HG03135 (cell line): ENCODE results near the gene SULF2.

Experiments
- ATAC-seq: cut with Tn5 transposase; IDR thresholded peaks from one replicate; pipeline ENCODE4 v1.9.1; 2021; ENCODE audit warnings: mild to moderate bottlenecking, moderate library complexity; ENCODE audit not compliant: unreplicated experiment

Gene SULF2

GRCh38 chr20:47740862-47741184 is 44.5 kb downstream of the SULF2 start:
- no peak for ATAC-seq

GRCh38 chr20:47740121-47740861 is 45.0 kb downstream of the SULF2 start:
- ATAC-seq: no peak

DNA sequence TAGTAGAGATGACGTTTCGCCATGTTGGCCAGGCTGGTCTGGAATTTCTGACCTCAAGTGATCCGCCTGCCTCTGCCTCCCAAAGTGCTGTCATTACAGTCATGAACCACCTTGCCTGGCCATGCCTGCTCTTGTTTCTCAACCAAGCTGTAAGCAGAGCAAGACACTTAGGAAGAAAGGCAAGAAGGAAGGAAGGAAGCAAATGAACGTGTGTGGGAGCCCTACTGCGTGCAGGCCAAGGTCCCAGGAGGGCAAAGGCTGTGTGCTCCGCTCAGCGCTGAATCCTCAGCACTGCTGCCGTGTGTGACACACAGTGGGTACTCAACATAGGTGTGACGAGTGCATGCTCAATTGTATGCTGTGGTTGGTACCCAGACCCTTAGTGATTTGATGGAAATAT is 47.4 kb downstream of the SULF2 start:
- ATAC-seq: no peak

GRCh38 chr20:47736570-47737152 is 48.6 kb downstream of the SULF2 start:
- ATAC-seq: no peak

- no peak for ATAC-seq
Observed at GRCh38 chr20:47735412-47736400, 49.6 kb downstream of the SULF2 start.

- no peak for ATAC-seq
Observed at GRCh38 chr20:47734870-47735269, 50.4 kb downstream of the SULF2 start.

DNA sequence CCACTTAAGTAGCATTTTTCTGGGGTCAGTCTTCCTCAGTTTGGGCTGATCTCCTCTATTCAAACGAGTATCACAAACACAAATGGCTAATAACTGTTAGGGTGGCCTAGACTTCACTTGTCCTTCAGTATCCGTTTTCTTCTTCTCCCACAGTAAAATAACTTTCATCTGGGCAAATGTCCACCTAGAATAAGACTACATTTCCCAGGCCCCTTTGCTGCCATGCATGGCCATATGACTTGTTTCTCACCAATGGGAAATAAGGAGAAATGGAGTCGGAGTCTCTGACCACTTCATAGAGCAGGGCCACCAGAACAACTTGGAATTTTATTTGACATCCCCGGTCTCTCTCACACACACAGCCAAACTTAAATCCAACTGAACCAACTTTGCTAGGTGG is 51.4 kb downstream of the SULF2 start:
- ATAC-seq: no peak

DNA sequence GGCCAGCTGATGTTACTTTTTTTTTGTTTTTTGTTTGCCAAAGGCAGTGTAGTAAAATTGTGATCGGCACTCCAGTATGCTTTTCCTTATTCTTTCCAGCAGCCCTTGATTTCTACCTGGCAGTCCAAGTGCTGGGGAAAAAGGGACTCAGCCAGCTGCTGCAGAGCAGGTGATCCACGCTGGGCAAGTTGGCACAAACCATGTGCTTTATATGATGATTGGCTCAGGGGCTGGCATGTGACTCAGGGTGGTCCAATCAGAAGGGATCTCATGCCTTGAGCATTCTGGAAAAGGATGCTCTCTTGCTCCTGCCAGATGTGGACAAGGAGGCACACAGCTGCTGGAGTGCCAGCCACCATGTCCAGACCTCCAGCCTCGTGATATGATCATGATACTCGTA is 54.5 kb downstream of the SULF2 start:
- ATAC-seq: no peak

DNA sequence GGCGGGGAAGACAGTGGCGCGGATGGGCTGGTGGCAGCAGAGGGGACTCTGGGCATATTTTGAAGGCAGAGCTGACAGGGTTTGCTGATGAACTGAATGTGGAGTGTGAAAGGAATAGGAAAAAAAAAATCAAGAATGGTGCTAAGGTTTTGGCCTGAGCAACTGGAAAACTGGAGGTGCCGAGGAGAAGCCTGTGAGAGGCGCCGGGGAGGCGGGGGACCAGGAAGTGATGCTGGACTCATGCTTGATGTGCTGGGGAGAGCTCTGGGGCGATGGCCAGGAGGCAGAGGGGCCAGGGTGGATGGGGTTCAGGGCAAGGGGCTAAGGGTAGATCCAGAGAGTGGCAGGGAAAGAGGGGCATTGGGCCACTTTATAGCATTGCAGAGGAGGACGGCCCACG is 55.8 kb downstream of the SULF2 start:
- ATAC-seq: no peak

GRCh38 chr20:47727909-47728361 is 57.3 kb downstream of the SULF2 start:
- ATAC-seq: peak; percentile 12

GRCh38 chr20:47727170-47727880 is 58.0 kb downstream of the SULF2 start:
- ATAC-seq: peak; percentile 59

DNA sequence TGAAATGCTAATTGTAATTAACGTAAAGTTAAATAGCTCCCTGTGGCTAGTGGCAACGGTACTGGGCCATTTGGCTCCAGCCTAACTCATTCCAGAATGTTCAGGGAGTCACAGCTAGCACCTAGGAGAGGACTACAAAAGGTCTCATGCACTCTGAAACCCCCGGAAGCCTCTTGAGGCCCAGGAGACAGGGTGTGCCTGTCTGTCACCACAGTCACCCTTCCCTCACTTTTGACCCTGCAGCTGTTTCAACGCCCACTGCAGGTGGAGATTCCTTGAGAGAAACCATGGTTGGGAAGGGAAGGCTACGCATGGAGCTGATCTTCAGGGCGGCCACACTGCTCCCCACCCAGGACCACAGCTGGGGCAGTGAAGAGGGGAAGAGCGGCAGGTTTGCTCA is 58.6 kb downstream of the SULF2 start:
- no peak for ATAC-seq

- ATAC-seq: peak; percentile 54
Observed at GRCh38 chr20:47725248-47725973, 59.9 kb downstream of the SULF2 start.

DNA sequence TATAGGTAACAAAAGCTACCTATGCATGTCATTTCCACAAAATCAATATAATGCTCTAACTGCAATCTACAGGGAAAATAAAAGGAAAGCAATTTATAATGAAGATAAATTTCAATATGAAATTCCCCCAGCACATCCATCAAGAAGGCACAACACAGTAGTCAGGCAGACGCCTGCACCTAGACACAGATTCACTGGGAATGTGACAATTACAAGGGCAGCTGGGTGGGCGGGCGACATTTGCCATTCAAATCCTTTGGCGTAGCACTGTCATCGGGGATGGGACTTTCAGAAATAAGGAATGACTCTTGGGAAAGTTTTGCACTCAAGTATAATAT is 60.4 kb downstream of the SULF2 start:
- no peak for ATAC-seq

GRCh38 chr20:47724396-47724795 is 60.9 kb downstream of the SULF2 start:
- no peak for ATAC-seq

GRCh38 chr20:47723322-47723721 is 62.0 kb downstream of the SULF2 start:
- ATAC-seq: no peak

DNA sequence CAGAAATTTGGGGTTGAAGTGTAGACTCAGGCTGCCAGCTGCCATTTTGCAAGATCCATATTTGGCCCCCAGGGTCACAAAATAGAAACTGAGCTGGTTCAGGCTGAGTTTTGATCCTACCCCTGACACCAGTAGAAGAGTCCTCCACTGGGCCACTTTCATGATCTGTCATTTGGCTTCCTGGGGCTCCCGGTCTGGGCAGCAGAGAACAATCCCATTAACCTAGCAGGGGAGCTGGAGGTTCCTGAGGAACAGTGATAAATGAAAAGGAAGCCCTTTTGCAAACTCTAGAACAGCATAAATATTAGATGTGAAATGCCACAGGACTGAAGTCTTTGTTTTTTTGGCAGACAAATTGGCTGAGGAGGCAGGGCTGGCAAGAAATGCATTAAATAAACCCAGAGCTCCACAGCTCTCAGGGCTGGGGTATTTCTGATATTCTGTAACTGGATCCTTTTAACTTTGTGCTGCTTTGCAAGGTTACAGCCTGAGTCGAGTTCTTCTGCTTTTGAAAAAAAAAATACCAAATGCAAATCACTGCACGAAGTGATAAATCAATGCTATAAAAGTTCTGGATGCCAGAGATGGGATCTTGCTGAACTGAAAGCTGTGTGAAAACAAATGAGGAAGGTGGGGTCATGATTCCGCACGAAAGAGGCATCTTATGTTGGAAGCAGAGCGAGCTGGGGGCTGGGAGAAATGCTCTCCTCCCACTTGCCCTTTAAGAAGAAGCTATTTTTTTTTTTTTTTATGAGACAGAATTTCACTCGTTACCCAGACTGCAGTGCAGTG is 64.4 kb downstream of the SULF2 start:
- ATAC-seq: no peak

DNA sequence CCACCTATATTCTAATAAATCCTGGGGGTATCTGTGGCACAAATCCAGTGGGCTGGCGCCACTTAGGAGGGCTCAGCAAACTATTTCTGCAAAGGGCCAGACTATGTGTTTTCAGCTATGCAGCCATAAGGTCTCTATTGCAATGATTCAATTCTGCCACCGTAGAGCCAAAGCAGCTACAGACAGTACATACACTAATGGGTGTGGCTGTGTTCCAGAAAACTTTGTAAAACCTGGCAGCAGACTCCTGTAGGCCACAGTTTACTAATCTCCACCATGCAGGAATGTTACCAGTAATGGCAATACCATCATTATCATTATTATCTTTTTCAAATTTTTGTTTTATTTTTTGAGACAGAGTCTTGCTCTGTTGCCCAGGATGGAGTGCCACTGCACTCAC is 65.7 kb downstream of the SULF2 start:
- no peak for ATAC-seq

- ATAC-seq: no peak
Observed at GRCh38 chr20:47719211-47719610, 66.1 kb downstream of the SULF2 start.

DNA sequence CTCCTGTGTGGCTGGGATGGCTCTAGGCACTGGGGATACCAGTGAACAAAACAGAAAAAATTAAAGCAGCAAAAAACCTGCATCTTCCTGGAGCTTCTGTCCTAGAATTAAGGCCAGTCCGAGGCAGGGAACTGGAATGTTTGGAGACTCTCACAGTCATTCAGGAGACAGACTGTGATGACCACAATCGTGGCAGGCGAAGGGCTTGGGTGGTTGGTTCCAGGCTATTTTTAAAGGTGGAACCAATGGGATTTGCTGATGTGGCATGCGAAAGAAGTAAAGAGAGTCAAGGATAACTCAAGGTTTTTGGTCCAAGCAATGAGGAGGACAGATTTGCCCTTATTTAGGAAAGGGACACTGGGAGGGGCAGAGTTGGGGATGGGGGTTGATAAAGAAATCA is 66.9 kb downstream of the SULF2 start:
- ATAC-seq: no peak
